H1 (cell line): Measurements from ENCODE around the gene NOP9. TPM values are rescaled to one million over a fixed set of nuclear protein-coding genes. Genes with fewer than 3 reads are reported as not detected.

Source experiments
- FOSL1 ChIP-seq: IDR thresholded peaks from 2 replicates; pipeline ENCODE4 v1.6.1; 2011; ENCODE audit warnings: mild to moderate bottlenecking, low read depth, low read length, moderate library complexity; ENCODE audit not compliant: insufficient read depth
- HDAC2 ChIP-seq, 2 experiments: fragments of 300-600 bp in 1 of 2; sonication (generic) in 1 of 2; IDR thresholded peaks; 2 replicates each; pipeline ENCODE4 v1.6.1; 2011 to 2012; ENCODE audit warnings: low read depth in 2 of 2, low read length in 2 of 2, mild to moderate bottlenecking in 2 of 2, moderate library complexity in 2 of 2, borderline replicate concordance in 1 of 2, inconsistent platforms in 1 of 2
- SUZ12 ChIP-seq: fragments of 200-600 bp; sonication (generic); IDR thresholded peaks from 2 replicates; pipeline ENCODE4 v1.6.1; 2012; ENCODE audit warnings: mild to moderate bottlenecking, inconsistent platforms, low read length, moderate library complexity, mixed read lengths
- polyA plus RNA-seq, 7 experiments: library from polyadenylated mRNA; depleted of rRNA in 3 of 7; stranded (reverse) in 5 of 7; unstranded in 2 of 7; fragments of >200 nt in 5 of 7; fragments of 200-250 nt in 2 of 7; gene quantifications; 1 replicate in 5 of 7; 2 replicates in 1 of 7; 4 replicates in 1 of 7; pipeline versions ENCODE4 v1.2.1 to v1.2.3, GENCODE V29; 2011 to 2013; ENCODE audit warnings: missing spikeins in 2 of 7, mixed read lengths in 2 of 7
- total RNA-seq: library from RNA; stranded (reverse); fragmentation: NEBNext Ultra II Directional; extraction: Animal tissue kit (Norgen Biotek cat#: 25700); gene quantifications from 2 replicates; pipeline ENCODE4 v1.2.1, GENCODE V29; 2021

NOP9 gene
- total and polyA plus RNA-seq, 2 of the 8 experiments (the other 6 are each of a cell fraction or from before 2014, with no cell fraction given): 17.8 to 34.8 TPM

- TF ChIP-seq SUZ12 (no peak), HDAC2 (IDR thresholded peaks at IDR 0.05; ENCODE audit: borderline replicate concordance in 1 of 2, low read depth in 2 of 2, low read length in 2 of 2) (no peak), FOSL1 (no peak)
These were observed 29.6 kb upstream of the NOP9 start (continued) for GRCh38 chr14:24269910-24270536.
